Stimulated activated memory B cell treated with anti-CD40 and anti-IgM and Interleukin-4, amounts not matched to agents 10 μg/mL and 1 μg/mL and 100 μg/mL, for 72 hours (primary cell): ENCODE results near the gene KREMEN2.
A peak's percentile ranks its signal among the peaks of the same experiment; 100 is the strongest.

ENCODE experiments used
- ATAC-seq: fragments of 150-1000 bp; cut with Tn5 transposase; 2 replicates; pipeline ENCODE4 v1.10.0; 2021
- H3K27ac Mint-ChIP-seq: one replicate; pipeline ENCODE4 v1.8.0; 2022; ENCODE audit warnings: mild to moderate bottlenecking, mixed read lengths
- H3K27me3 Mint-ChIP-seq: one replicate; pipeline ENCODE4 v1.8.0; 2022; ENCODE audit warnings: mixed read lengths
- H3K36me3 Mint-ChIP-seq: one replicate; pipeline ENCODE4 v1.8.0; 2022; ENCODE audit warnings: mixed read lengths
- H3K4me1 Mint-ChIP-seq: one replicate; pipeline ENCODE4 v1.8.0; 2022; ENCODE audit warnings: mixed read lengths
- H3K4me3 Mint-ChIP-seq: one replicate; pipeline ENCODE4 v1.8.0; 2022; ENCODE audit warnings: mild to moderate bottlenecking, moderate library complexity, mixed read lengths
- H3K9me3 Mint-ChIP-seq: one replicate; pipeline ENCODE4 v1.8.0; 2022; ENCODE audit warnings: mixed read lengths

Gene KREMEN2

DNA sequence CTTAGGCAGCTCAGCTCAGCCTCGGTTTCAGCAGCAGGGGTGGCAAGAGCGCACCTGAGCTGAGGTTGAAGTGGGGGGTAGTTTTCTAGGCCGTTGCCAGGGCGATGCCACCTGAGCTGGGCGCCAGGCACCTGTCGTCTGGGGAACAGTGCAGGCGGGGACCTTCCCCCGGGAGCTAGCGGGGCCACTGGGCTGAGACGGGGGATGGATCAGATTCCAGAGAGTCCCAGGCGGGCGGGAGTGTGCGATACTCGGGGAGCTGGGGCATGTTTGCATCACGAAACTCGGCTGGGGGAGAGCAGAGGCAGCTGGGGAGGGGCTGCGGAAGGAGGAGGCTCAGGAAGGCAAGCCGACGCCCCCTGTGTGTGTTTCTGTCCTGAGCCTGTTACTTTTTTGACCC lies 48.2 kb downstream of the KREMEN2 start:
- peaks cover 16% of the 10 kb centered on the region for H3K4me1 Mint-ChIP-seq
- no peaks in the 10 kb centered on the region for H3K36me3 Mint-ChIP-seq
- H3K27ac Mint-ChIP-seq = no peak overlapping the region
- no peak overlapping the region for H3K4me3 Mint-ChIP-seq
- peaks cover 63% of the 10 kb centered on the region for H3K27me3 Mint-ChIP-seq
- H3K9me3 Mint-ChIP-seq = no peaks in the 10 kb centered on the region
- no peak for ATAC-seq

DNA sequence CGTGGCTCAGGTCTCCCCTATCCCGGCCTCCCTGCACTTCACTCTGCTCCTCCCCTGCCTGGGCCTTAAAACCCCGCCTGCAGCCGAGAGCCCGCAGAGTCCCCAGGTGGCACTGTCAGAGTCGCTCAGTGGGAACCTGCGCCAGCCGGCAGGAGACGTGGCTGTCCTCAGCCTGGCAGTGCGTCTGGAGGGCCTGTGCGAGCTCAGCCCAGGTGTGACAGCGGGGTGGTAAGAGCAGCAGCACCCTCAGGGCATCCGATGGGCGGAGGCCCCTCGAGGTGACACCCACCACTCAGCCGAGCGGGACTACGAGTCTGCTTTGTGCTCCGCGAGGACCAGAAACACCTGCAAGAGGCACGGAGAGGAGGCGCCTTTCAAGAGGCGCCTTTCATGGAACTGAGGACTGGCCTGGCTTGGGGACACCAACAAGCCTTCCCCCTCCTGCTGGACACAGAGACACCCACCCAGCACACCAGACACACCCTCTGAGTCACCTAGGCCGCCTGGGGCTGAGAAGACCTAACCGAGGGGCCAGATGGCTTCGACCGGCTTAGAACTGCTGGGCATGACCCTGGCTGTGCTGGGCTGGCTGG lies 48.8 kb downstream of the KREMEN2 start, which contains the start of gene CLDN9:
Gene CLDN9, plus strand, starts transcription at position 96 of the 593 bp plus-strand sequence. Its CDS starts 440 bp downstream, at position 536.
- H3K36me3 Mint-ChIP-seq = no peaks in the 10 kb centered on the region
- H3K27ac Mint-ChIP-seq = no peak within 1 kb of the TSS
- ATAC-seq = no peak
- peaks cover 63% of the 10 kb centered on the region for H3K27me3 Mint-ChIP-seq
- peaks cover 11% of the 10 kb centered on the region for H3K4me1 Mint-ChIP-seq
- no peak within 1 kb of the TSS for H3K4me3 Mint-ChIP-seq
- no peaks in the 10 kb centered on the region for H3K9me3 Mint-ChIP-seq

DNA sequence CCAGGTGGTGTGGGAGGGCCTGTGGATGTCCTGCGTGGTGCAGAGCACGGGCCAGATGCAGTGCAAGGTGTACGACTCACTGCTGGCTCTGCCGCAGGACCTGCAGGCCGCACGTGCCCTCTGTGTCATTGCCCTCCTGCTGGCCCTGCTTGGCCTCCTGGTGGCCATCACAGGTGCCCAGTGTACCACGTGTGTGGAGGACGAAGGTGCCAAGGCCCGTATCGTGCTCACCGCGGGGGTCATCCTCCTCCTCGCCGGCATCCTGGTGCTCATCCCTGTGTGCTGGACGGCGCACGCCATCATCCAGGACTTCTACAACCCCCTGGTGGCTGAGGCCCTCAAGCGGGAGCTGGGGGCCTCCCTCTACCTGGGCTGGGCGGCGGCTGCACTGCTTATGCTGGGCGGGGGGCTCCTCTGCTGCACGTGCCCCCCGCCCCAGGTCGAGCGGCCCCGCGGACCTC lies 49.4 kb downstream of the KREMEN2 start:
- no peak overlapping the region for H3K4me3 Mint-ChIP-seq
- ATAC-seq = peak; percentile 15
- peaks cover 63% of the 10 kb centered on the region for H3K27me3 Mint-ChIP-seq
- peaks cover 9% of the 10 kb centered on the region for H3K4me1 Mint-ChIP-seq
- H3K36me3 Mint-ChIP-seq = no peaks in the 10 kb centered on the region
- no peaks in the 10 kb centered on the region for H3K9me3 Mint-ChIP-seq
- no peak overlapping the region for H3K27ac Mint-ChIP-seq

DNA sequence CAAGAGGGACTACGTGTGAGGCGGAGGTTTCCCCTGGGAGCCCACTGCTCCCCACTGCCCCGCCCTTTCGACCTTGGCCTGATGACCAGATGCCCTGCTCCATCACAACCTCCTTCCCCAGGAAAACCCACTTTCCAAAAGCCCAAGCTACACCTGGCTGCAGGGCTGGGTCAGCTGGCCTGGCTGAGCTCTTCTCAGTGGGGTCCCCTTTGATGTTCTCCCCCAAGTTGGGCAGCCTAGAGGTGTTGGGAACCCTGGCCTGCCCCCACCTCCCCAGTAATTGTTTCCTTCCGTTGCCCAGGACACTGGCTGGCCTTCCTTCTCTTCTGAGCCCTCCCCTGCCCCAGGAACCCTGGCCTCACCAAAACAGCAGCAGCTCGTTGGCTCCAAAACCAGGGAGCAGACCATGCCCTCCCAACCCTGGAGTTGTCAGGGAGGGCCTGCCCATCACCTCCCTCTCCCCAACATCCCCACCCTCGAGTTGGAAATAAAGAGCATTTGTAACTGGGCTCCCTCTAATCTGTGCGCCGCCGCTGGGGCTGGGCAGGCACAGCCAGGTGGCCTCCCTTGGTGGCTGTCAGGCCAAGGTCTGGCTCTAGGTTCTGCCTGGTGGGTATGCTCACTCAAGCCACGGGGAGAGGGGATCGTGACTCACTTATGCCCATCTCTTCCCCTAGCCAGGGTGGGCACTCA lies 50.1 kb downstream of the KREMEN2 start:
- Mint-ChIP-seq H3K9me3 (no peaks in the 10 kb centered on the region), H3K4me3 (no peak overlapping the region), H3K27me3 (peaks cover 61% of the 10 kb centered on the region), H3K4me1 (peaks cover 6% of the 10 kb centered on the region), H3K27ac (no peak overlapping the region), H3K36me3 (no peaks in the 10 kb centered on the region)
- no peak for ATAC-seq

DNA sequence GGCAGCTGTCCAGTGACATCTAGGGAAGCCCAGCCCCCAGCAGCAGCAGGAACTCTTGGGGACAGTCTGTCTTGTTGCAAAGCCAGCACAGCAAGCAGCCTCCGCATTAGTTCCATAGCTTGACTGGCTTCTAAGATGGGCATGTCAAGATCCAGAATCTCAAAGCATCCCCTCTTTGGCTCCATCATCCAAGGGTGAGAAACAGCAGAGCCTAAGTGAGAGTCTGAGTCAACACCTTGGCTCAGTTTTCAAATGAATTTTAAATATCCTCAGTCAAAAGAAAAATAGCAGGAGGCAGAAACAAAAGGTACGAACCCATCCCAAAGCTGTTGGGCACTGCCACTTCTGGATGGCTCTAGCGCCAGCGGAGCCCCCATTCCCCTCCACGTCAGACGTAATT lies 50.9 kb downstream of the KREMEN2 start:
- H3K27me3 Mint-ChIP-seq = peaks cover 61% of the 10 kb centered on the region
- H3K27ac Mint-ChIP-seq = no peak overlapping the region
- no peaks in the 10 kb centered on the region for H3K9me3 Mint-ChIP-seq
- no peak overlapping the region for H3K4me3 Mint-ChIP-seq
- peaks cover 9% of the 10 kb centered on the region for H3K4me1 Mint-ChIP-seq
- no peak for ATAC-seq
- no peaks in the 10 kb centered on the region for H3K36me3 Mint-ChIP-seq

DNA sequence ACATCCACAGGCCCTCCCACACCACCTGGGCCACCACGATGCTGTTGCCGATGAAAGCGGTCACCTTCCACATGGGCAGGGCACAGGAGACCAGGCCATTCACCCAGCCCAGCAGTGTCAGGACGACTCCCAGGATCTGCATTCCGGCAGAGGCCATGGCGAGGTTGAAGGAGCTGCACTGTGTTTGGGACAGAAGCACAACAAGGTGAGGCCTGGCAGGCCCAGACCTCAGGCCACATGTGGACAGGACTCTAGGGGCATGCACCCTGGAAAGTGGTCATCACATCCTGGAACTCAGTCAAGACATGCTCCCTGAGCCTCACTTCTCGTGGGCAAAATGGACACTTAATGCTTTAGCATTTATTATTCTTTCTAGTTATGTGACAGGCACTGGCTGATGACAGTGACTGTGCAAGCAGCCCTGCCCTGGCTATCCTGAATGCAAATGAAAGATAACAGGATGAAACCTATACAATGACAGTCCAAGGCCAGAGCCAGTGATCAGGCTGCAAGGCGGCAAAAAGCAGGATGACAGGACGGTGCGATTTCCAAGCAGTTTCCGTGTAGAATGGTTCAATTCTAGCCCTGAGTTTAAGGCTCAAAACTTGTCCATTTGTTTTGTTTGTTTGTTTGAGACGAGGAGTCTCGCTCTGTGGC lies 51.9 kb downstream of the KREMEN2 start:
- H3K36me3 Mint-ChIP-seq = no peaks in the 10 kb centered on the region
- H3K4me3 Mint-ChIP-seq = no peak overlapping the region

DNA sequence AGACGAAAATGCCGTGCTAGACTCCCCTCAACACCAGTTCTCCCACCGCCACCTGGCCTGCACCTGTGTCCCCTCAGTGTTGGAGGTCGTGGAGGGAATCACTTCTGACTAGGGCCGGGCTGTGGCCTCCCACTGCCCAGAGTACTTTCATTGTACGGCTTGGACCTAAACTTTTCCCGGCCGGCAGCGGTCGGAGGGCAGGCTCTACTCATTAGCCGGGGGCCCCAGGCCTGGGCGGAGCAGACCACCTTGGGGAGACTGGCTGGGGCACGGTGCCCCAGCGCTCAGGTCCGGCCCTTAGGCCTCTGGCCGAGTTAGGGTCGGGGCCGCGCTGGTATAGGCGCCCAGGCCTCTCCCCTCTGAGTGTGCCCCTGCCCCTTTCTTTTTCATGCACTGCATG lies 53.3 kb downstream of the KREMEN2 start:
- Mint-ChIP-seq H3K36me3 (no peaks in the 10 kb centered on the region), H3K9me3 (no peaks in the 10 kb centered on the region), H3K4me3 (no peak overlapping the region), H3K4me1 (peaks cover 31% of the 10 kb centered on the region), H3K27me3 (peaks cover 46% of the 10 kb centered on the region), H3K27ac (no peak overlapping the region)
- ATAC-seq = no peak

More for the DNA sequence above, 51.9 kb downstream of the KREMEN2 start:
- peaks cover 18% of the 10 kb centered on the region for H3K4me1 Mint-ChIP-seq
- H3K27ac Mint-ChIP-seq = no peak overlapping the region
- peaks cover 59% of the 10 kb centered on the region for H3K27me3 Mint-ChIP-seq
- no peak for ATAC-seq
- H3K9me3 Mint-ChIP-seq = no peaks in the 10 kb centered on the region
